K562 (cell line): ENCODE results near the gene ESAM. TPM values are rescaled to one million over a fixed set of nuclear protein-coding genes. Genes with fewer than 3 reads are reported as not detected.

Experiments
- POLR2H ChIP-seq: IDR thresholded peaks from 2 replicates; pipeline ENCODE4 v1.6.1; 2016; ENCODE audit warnings: missing genetic modification characterization, low read depth, mild to moderate bottlenecking, control low read depth, missing compliant biosample characterization, moderate library complexity
- SREBF2 ChIP-seq: sonication (generic); formaldehyde crosslinking; IDR thresholded peaks from 2 replicates; pipeline ENCODE4 v1.4.0; 2020; ENCODE audit warnings: mild to moderate bottlenecking, missing genetic modification reagents
- SRSF1 ChIP-seq: fragments of 200-400 bp; formaldehyde crosslinking; IDR thresholded peaks from 2 replicates; pipeline ENCODE4 v1.6.1; 2017; ENCODE audit warnings: mild to moderate bottlenecking, low read depth, low read length, moderate library complexity
- SUPT5H ChIP-seq: fragments of 450-650 bp; IDR thresholded peaks from 2 replicates; pipeline ENCODE4 v1.6.1; 2016
- TCF3 ChIP-seq: sonication (generic); formaldehyde crosslinking; IDR thresholded peaks from 2 replicates; pipeline ENCODE4 v1.4.0; 2020; ENCODE audit warnings: mild to moderate bottlenecking, missing genetic modification reagents
- ZNF175 ChIP-seq: fragments of 200-800 bp; sonication (Bioruptor generic); IDR thresholded peaks from 2 replicates; pipeline ENCODE4 v1.6.1; 2016; ENCODE audit warnings: low read depth, mild to moderate bottlenecking, missing genetic modification characterization, missing compliant biosample characterization
- ZNF79 ChIP-seq: fragments of 250-450 bp; sonication (Bioruptor Pico); IDR thresholded peaks from 2 replicates; pipeline ENCODE4 v1.4.0; 2020; ENCODE audit warnings: low read depth, mild to moderate bottlenecking, moderate library complexity
- ZNF830 ChIP-seq: fragments of 250-450 bp; sonication (Bioruptor Pico); IDR thresholded peaks from 2 replicates; pipeline ENCODE4 v1.5.0; 2021; ENCODE audit warnings: mild to moderate bottlenecking
- ZSCAN32 ChIP-seq: fragments of 450-650 bp; formaldehyde crosslinking; IDR thresholded peaks from 2 replicates; pipeline ENCODE4 v1.4.0; 2020; ENCODE audit warnings: mild to moderate bottlenecking, moderate library complexity
- polyA plus RNA-seq, 8 experiments: library from polyadenylated mRNA; depleted of rRNA in 4 of 8; stranded (reverse) in 5 of 8; unstranded in 3 of 8; fragments of >200 nt; fragmentation: Nextera tagmentation in 2 of 8; fragmentation: Illumina TruSeq in 1 of 8; extraction: Ambion mirVana in 2 of 8; extraction: Trizol in 1 of 8; gene quantifications; 2 replicates each; pipeline versions ENCODE4 v1.2.1 to v1.2.3, GENCODE V29; 2011 to 2014; ENCODE audit warnings: inconsistent platforms in 1 of 8, missing spikeins in 1 of 8
- total RNA-seq, 7 experiments: library from RNA; depleted of rRNA in 6 of 7; stranded (reverse); fragments of >200 nt in 6 of 7; fragmentation: Illumina TruSeq in 2 of 7; extraction: Trizol in 2 of 7; gene quantifications; 2 replicates each; pipeline versions ENCODE4 v1.2.1 to v1.2.3, GENCODE V29; 2011 to 2021; ENCODE audit warnings: low replicate concordance in 1 of 7
- TF ChIP-seq, protein P1 (sequence below): sonication (generic); formaldehyde crosslinking; IDR thresholded peaks from 2 replicates; pipeline ENCODE4 v1.8.0; 2022; ENCODE audit warnings: mild to moderate bottlenecking, missing genetic modification reagents
- TF ChIP-seq, protein P2 (sequence below), 2 experiments: fragments of 250-450 bp in 1 of 2; fragments of 450-650 bp in 1 of 2; sonication (Bioruptor Pico) in 1 of 2; IDR thresholded peaks; 2 replicates each; pipeline versions ENCODE4 v1.6.1 to v1.8.0; 2016 to 2021; ENCODE audit warnings: mild to moderate bottlenecking in 2 of 2, moderate library complexity in 2 of 2, missing compliant biosample characterization in 1 of 2, missing genetic modification characterization in 1 of 2
- TF ChIP-seq, protein P3 (sequence below): sonication (generic); formaldehyde crosslinking; IDR thresholded peaks from 2 replicates; pipeline ENCODE4 v1.8.0; 2023; ENCODE audit warnings: mild to moderate bottlenecking, missing genetic modification reagents

Gene ESAM
- total and polyA plus RNA-seq, 9 of the 15 experiments (the other 6 are each of a cell fraction or from before 2014, with no cell fraction given), result 0.06 to 1.5 (median 0.22) TPM

DNA sequence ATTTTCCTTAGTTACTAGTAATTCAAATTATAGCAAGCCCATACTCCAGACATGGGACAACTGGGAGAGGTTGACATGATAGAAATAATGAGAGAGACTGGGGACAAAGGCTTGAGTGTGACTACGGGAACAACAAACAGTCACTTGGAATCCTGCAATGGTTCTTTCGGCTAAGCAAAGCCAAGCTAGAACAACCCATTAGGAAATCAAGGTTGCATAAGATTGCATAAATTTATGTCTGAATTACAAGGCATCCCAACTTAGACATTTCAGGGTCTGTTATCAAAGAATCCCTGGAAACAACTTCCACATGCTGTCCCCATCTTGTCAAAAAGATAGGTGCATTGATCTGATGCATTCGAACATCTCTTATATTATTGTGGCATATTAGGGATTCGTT lies 32.5 kb downstream of the ESAM start (continued):
- TF ChIP-seq ZNF175 (CRISPR knock-in tag), result no peak
- no peak for TF ChIP-seq SREBF2
- no peak for TF ChIP-seq ZNF830
- TF ChIP-seq, protein P1, sequence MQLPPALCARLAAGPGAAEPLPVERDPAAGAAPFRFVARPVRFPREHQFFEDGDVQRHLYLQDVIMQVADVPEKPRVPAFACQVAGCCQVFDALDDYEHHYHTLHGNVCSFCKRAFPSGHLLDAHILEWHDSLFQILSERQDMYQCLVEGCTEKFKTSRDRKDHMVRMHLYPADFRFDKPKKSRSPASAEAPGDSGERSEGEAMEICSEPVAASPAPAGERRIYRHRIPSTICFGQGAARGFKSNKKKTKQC, result no peak
- TF ChIP-seq, protein P2, sequence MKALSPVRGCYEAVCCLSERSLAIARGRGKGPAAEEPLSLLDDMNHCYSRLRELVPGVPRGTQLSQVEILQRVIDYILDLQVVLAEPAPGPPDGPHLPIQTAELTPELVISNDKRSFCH (CRISPR knock-in tag; IDR thresholded peaks at IDR 0.05), result no peak
- TF ChIP-seq, protein P2 (tag; IDR thresholded peaks at IDR 0.05), result no peak
- no peak for TF ChIP-seq POLR2H
- TF ChIP-seq, protein P3, sequence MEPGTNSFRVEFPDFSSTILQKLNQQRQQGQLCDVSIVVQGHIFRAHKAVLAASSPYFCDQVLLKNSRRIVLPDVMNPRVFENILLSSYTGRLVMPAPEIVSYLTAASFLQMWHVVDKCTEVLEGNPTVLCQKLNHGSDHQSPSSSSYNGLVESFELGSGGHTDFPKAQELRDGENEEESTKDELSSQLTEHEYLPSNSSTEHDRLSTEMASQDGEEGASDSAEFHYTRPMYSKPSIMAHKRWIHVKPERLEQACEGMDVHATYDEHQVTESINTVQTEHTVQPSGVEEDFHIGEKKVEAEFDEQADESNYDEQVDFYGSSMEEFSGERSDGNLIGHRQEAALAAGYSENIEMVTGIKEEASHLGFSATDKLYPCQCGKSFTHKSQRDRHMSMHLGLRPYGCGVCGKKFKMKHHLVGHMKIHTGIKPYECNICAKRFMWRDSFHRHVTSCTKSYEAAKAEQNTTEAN (CRISPR knock-in tag), result no peak
- no peak for TF ChIP-seq SUPT5H
- no peak for TF ChIP-seq SRSF1
- no peak for TF ChIP-seq TCF3 (CRISPR knock-in tag)
- TF ChIP-seq ZNF79 (CRISPR knock-in tag), result no peak
- no peak for TF ChIP-seq ZSCAN32
